Measurements from ENCODE around the gene CHSY1. TPM values are rescaled to one million over a fixed set of nuclear protein-coding genes. Genes with fewer than 3 reads are reported as not detected.
"Not testable (repeated sequence)": the region's sequence is repeated elsewhere in the genome, so short reads cannot be mapped to it uniquely, and the experiment has no call there.

CHSY1 gene
- total and polyA plus RNA-seq, 11 donors = 5.6 to 41.3 (median 11.1) TPM

DNA sequence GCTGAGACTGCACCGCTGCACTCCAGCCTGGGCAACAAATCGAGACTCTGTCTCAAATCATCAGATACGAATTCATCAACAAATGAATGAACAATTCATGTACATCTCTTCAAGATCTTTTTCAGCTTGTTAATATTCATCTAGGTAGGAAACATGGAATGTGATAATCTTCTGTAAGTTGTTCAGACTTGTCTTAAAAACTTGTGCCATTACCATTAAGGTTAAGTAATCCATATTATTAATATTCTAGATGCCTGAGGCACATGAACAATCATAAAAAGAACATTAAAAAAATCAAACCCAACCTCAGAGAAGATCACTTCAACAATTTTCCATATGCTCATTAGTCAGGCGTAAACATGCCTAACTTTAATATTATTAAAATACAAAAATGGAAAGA lies 36.2 kb downstream of the CHSY1 start:
- H3K4me3 ChIP-seq = no peak overlapping the region
- H3K9me3 ChIP-seq = no peaks in the 10 kb centered on the region
- intact Hi-C loops (cut with DNase I) = no loop called here
- ATAC-seq (no peak), DNase-seq (no peak)
- no peaks in the 10 kb centered on the region for H3K27me3 ChIP-seq
- WGBS, 4 donors = 96 to 99% (median 98%) methylated on average over 4 of the region's 4 CpGs
- peaks cover 0 to 30% (median 0%) of the 10 kb centered on the region in 9 donors for H3K36me3 ChIP-seq
- no peak overlapping the region for H3K27ac ChIP-seq
- peaks cover 0 to 56% (median 12%) of the 10 kb centered on the region in 12 donors for H3K4me1 ChIP-seq
- TF ChIP-seq, protein P1, sequence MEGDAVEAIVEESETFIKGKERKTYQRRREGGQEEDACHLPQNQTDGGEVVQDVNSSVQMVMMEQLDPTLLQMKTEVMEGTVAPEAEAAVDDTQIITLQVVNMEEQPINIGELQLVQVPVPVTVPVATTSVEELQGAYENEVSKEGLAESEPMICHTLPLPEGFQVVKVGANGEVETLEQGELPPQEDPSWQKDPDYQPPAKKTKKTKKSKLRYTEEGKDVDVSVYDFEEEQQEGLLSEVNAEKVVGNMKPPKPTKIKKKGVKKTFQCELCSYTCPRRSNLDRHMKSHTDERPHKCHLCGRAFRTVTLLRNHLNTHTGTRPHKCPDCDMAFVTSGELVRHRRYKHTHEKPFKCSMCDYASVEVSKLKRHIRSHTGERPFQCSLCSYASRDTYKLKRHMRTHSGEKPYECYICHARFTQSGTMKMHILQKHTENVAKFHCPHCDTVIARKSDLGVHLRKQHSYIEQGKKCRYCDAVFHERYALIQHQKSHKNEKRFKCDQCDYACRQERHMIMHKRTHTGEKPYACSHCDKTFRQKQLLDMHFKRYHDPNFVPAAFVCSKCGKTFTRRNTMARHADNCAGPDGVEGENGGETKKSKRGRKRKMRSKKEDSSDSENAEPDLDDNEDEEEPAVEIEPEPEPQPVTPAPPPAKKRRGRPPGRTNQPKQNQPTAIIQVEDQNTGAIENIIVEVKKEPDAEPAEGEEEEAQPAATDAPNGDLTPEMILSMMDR (IDR thresholded peaks at IDR 0.05) = no peak
- no peak for TF ChIP-seq POLR2A (IDR thresholded peaks at IDR 0.05)

DNA sequence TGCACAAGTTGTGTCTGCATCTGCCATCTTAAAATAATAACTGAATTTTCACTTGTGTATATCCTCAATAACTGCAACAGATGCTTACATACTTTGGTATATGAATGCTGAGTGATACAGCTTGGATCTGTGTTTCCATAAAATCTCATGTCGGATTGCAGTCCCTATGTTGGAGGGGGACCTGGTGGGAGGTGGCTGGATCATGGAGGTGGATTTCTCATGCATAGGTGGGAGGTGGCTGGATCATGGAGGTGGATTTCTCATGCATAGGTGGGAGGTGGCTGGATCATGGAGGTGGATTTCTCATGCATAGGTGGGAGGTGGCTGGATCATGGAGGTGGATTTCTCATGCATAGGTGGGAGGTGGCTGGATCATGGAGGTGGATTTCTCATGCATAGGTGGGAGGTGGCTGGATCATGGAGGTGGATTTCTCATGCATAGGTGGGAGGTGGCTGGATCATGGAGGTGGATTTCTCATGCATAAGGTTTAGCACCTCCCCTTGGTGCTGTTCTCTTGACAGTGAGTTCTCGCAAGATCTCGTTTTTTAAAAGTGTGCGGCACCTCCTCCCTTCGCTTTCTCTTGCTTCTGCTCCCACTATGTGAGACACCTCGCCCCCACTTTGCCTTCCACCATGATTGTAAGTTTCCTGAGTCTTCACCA lies 37.3 kb downstream of the CHSY1 start:
- Histone ChIP-seq H3K4me1 (peaks cover 2 to 64% (median 22%) of the 10 kb centered on the region in 12 donors), H3K36me3 (peaks cover 0 to 26% (median 0%) of the 10 kb centered on the region in 9 donors)
- H3K9me3 ChIP-seq; H3K4me3 ChIP-seq; ATAC-seq; DNase-seq; intact Hi-C loops (cut with DNase I); H3K27me3 ChIP-seq; H3K27ac ChIP-seq: not testable (repeated sequence)
- 91 to 96% (median 95%) methylated on average over 6 of the region's 6 CpGs for WGBS, 4 donors

DNA sequence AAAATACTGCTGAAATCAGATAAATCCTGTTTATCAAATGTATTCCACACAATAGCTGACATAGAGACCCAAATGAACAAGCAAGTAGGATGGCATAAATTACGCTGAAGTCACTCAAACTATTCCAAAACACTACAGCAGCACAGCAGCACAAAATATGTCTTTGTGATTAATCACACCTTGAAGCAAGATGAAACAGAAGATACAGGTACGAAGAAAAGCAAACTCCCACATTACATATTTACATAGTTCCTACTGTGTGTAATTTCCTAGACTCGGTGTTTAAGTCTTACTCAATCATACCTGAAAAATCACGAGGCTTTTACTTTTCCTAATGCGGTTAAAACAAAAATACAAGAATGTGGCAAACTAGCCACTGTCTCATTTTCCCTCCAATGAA lies 38.3 kb downstream of the CHSY1 start:
- TF ChIP-seq, protein P1 (IDR thresholded peaks at IDR 0.05) = no peak
- TF ChIP-seq POLR2A (IDR thresholded peaks at IDR 0.05) = no peak
- DNase-seq (no peak), ATAC-seq (no peak)
- H3K27me3 ChIP-seq = no peaks in the 10 kb centered on the region
- peaks cover 4 to 74% (median 32%) of the 10 kb centered on the region in 12 donors for H3K4me1 ChIP-seq
- WGBS, 4 donors = 89 to 94% (median 93%) methylated on average over 5 of the region's 5 CpGs
- peaks cover 0 to 26% (median 0%) of the 10 kb centered on the region in 9 donors for H3K36me3 ChIP-seq
- H3K4me3 ChIP-seq = no peak overlapping the region
- no peaks in the 10 kb centered on the region for H3K9me3 ChIP-seq
- H3K27ac ChIP-seq = peak overlapping the region in 1 of 12 donors; percentile 7
- intact Hi-C loops (cut with DNase I) = no loop called here

DNA sequence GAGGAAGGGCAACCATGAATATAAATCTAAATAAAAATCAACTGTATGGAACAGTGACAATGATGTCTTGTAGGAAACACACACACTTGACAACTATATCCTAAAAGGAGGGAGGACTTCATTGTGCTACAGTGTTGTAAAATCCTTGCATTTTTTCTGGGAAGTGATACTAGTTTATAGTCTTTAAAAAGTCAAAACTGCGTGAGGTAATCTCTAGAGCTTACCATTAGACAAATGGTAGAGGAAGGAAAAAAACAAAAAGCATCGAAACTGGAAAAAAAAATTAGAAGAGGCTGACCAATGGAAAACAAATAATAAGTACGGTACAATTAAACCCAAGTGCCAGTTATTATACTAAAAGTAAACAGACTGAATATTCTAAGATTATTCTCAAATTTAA lies 38.7 kb downstream of the CHSY1 start:
- H3K9me3 ChIP-seq = no peaks in the 10 kb centered on the region
- H3K36me3 ChIP-seq = peaks cover 0 to 26% (median 0%) of the 10 kb centered on the region in 9 donors
- H3K4me1 ChIP-seq = peaks cover 4 to 78% (median 35%) of the 10 kb centered on the region in 12 donors
- H3K4me3 ChIP-seq = no peak overlapping the region
- WGBS, 4 donors = 73 to 76% (median 74%) methylated on average over 3 of the region's 3 CpGs
- DNase-seq = no peak
- H3K27me3 ChIP-seq = no peaks in the 10 kb centered on the region
- intact Hi-C loops (cut with DNase I) = no loop called here
- no peak for TF ChIP-seq POLR2A (IDR thresholded peaks at IDR 0.05)
- TF ChIP-seq, protein P1 (IDR thresholded peaks at IDR 0.05) = no peak
- peak overlapping the region in 1 of 12 donors; percentile 7 for H3K27ac ChIP-seq
- ATAC-seq = no peak

All from heart left ventricle (tissue), 16 donors.